ENCODE data around the gene ECI1. TPM values are rescaled to one million over a fixed set of nuclear protein-coding genes. Genes with fewer than 3 reads are reported as not detected.
A peak's percentile ranks its signal among the peaks of the same experiment; 100 is the strongest.

The ECI1 gene
- total and polyA plus RNA-seq, 8 donors = 31.9 to 72.5 (median 41.6) TPM

DNA sequence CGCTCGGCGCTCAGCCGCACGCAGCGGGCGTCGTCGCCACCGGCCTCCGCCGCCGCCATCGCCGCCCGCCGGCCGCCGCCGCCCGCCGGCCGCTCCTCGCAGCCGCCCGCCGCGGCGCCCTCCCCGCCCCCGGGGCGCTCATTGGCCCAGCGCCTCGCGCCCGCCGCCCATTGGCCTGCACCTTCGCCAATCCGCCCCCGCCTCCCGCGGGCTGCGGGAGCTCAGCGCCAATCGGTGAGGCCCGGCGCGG lies 36.7 kb downstream of the ECI1 start, which contains the start of gene PGP:
Gene PGP, minus strand, starts transcription at position 122 of the 250 bp plus-strand sequence. Its CDS starts 63 bp downstream, at position 59.
- Histone ChIP-seq H3K9me3 (no peaks in the 10 kb centered on the region), H3K36me3 (no peaks in the 10 kb centered on the region), H3K4me3 (peak within 1 kb of the TSS; percentile 66 to 92 (median 76)), H3K27ac (peak within 1 kb of the TSS; percentile 86 to 98 (median 92)), H3K27me3 (no peaks in the 10 kb centered on the region), H3K4me1 (peaks cover 12 to 22% (median 18%) of the 10 kb centered on the region in 3 donors)
- DNase-seq = no peak
- TF ChIP-seq, protein P1, sequence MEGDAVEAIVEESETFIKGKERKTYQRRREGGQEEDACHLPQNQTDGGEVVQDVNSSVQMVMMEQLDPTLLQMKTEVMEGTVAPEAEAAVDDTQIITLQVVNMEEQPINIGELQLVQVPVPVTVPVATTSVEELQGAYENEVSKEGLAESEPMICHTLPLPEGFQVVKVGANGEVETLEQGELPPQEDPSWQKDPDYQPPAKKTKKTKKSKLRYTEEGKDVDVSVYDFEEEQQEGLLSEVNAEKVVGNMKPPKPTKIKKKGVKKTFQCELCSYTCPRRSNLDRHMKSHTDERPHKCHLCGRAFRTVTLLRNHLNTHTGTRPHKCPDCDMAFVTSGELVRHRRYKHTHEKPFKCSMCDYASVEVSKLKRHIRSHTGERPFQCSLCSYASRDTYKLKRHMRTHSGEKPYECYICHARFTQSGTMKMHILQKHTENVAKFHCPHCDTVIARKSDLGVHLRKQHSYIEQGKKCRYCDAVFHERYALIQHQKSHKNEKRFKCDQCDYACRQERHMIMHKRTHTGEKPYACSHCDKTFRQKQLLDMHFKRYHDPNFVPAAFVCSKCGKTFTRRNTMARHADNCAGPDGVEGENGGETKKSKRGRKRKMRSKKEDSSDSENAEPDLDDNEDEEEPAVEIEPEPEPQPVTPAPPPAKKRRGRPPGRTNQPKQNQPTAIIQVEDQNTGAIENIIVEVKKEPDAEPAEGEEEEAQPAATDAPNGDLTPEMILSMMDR (IDR thresholded peaks at IDR 0.05) = no peak
- intact Hi-C loops (cut with DNase I) = no loop called here
- no peak for FAIRE-seq
- ATAC-seq = peak in 3 of 4 donors; percentile 89 to 94 (median 89)
- WGBS, 2 donors = 1% methylated on average over 26 to 48 of the region's 48 CpGs

DNA sequence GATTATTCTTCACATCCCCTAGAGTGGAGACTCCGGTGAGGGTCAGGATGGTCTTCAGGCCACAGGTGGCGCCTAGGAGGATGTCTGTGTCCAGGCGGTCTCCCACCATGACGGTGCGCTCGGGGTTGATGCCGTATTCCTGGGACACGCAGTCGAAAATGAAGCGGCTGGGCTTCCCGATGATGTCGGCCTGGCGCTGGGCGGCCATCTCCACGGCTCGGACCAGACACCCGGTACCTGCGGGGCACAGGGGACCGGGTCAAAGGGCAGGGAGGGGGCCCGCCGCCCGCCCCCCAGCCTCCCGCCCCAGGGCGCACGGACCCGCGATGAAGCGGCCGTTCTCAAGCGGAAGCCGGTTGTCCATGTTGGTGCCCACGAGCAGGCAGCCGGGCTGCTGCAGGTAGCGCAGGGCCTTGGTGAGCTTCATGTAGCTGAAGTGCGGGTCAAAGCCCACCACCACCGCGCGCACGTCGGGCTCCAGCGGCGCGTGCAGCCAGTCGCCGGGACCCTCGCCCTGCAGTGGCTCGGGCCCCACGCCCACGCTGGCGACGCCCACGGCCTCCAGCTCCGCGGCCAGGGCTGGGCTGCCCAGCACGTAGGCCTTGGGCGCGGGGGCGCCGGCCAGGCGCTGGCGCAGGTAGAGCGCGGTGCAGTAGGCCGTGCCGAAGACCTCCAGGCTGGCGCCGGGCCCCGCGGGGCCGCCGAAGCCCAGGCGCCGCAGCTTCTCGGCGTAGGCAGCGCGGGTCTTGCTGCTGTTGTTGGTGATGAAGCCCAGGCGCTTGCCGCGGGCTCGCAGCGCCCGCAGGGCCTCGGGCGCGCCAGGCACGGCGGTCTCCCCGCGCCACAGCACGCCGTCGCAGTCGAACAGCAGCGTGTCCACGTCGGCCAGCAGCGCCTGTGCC lies 37.3 kb downstream of the ECI1 start:
- intact Hi-C loops (cut with DNase I) = no loop called here
- TF ChIP-seq, protein P1 (IDR thresholded peaks at IDR 0.05) = no peak
- peaks cover 12 to 22% (median 18%) of the 10 kb centered on the region in 3 donors for H3K4me1 ChIP-seq
- H3K9me3 ChIP-seq = no peaks in the 10 kb centered on the region
- no peaks in the 10 kb centered on the region for H3K27me3 ChIP-seq
- peak in 2 of 6 donors; percentile 45 to 81 for DNase-seq
- H3K4me3 ChIP-seq = peak overlapping the region; percentile 66 to 92 (median 76)
- no peak for ATAC-seq
- H3K27ac ChIP-seq = peak overlapping the region in 2 of 4 donors; percentile 47 to 53
- no peak for FAIRE-seq
- H3K36me3 ChIP-seq = peaks cover 0 to 2% (median 0%) of the 10 kb centered on the region in 3 donors
- WGBS, 2 donors = 0 to 1% methylated on average over 75 to 98 of the region's 98 CpGs

DNA sequence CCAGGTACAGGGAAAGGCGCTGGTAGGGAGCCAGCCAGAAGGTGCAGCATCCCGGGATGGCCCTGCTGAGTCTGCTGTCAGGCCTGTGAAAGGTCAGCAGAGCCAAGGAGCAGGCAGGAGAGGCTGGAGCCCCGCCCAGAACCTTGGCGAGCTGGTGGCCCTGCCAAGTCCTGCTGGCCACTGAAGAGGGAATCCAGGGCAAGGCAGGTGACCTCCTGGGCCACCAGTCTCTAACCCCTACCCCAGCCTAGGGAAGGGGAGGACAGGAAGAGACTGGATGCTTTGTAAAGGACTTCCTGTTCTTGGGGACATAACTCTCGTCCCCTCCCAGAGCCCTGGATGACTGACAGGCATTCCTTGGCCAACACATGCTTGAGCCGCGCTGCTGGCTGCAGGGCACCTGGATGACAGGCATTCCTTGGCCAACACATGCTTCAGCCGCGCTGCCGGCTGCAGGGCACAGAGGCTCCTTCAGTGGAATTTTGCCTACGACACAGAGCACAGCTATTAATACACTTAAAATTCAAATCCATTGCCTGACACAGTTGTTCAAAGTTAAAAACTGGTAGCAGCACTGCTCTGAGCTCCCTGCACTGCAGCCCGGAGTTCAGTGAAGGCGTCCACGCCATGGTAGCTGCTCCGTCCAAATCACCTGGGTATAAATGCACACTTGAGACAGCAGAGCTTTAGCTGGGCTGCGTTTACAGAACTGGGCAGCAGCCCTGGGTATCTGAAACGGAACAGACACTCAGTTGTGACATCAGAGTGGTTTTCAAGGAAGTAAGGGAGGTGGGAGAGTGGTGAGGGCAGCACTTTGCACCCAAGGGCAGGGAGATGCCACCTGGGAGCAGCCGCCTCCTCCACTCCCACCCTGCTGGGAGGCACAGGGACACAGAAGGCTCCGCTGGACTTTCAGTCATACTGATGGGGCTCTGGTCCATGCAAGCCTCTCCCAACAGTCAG lies 38.7 kb downstream of the ECI1 start:
- ATAC-seq = peak; percentile 3 to 39 (median 18)
- Histone ChIP-seq H3K36me3 (peaks cover 0 to 16% (median 5%) of the 10 kb centered on the region in 3 donors), H3K27me3 (no peaks in the 10 kb centered on the region), H3K9me3 (no peaks in the 10 kb centered on the region), H3K4me3 (peak overlapping the region in 2 of 4 donors; percentile 78 to 92), H3K4me1 (peaks cover 12 to 22% (median 18%) of the 10 kb centered on the region in 3 donors), H3K27ac (peak overlapping the region; percentile 10 to 35 (median 29))
- 25 to 35% methylated on average over 19 of the region's 19 CpGs for WGBS, 2 donors
- TF ChIP-seq, protein P1 (IDR thresholded peaks at IDR 0.05) = no peak
- DNase-seq = peak; percentile 60 to 86 (median 72)
- intact Hi-C loops (cut with DNase I) = no loop called here
- FAIRE-seq = no peak

DNA sequence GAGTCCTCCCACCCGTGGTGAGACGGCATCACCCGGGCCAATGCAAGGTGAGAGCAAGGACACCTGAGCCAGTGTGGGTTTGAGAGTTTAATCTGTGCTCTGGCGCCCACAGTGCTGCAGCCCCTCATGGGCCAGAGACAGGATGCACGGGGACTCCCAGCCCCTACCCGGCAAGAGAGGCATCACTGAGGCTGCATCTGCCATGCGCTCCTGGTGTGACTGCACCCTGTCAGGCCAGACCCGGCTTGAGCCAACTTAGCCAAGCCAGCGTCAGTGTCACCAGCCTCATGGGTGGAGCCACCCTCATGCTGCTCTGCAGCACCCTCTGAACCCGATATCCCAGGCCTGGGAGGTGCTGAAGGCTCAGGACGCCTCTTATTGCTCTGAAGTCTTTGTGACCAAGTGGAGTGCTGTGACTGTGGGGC lies 39.5 kb downstream of the ECI1 start:
- TF ChIP-seq, protein P1 (IDR thresholded peaks at IDR 0.05) = no peak
- Histone ChIP-seq H3K27me3 (no peaks in the 10 kb centered on the region), H3K9me3 (no peaks in the 10 kb centered on the region), H3K4me3 (no peak overlapping the region), H3K4me1 (peaks cover 12 to 22% (median 18%) of the 10 kb centered on the region in 3 donors), H3K36me3 (peaks cover 0 to 23% (median 5%) of the 10 kb centered on the region in 3 donors), H3K27ac (peak overlapping the region; percentile 10 to 35 (median 29))
- DNase-seq = peak in 2 of 6 donors; percentile 40 to 74
- no peak for ATAC-seq
- 64 to 76% methylated on average over 11 of the region's 11 CpGs for WGBS, 2 donors
- intact Hi-C loops (cut with DNase I) = no loop called here
- FAIRE-seq = no peak
